GM18508 (cell line): Measurements from ENCODE around the gene B4GALT2.

Experiments used
- ATAC-seq: cut with Tn5 transposase; IDR thresholded peaks from one replicate; pipeline ENCODE4 v1.9.1; 2021; ENCODE audit warnings: moderate number of reproducible peaks; ENCODE audit not compliant: insufficient read depth, unreplicated experiment

Gene B4GALT2

DNA sequence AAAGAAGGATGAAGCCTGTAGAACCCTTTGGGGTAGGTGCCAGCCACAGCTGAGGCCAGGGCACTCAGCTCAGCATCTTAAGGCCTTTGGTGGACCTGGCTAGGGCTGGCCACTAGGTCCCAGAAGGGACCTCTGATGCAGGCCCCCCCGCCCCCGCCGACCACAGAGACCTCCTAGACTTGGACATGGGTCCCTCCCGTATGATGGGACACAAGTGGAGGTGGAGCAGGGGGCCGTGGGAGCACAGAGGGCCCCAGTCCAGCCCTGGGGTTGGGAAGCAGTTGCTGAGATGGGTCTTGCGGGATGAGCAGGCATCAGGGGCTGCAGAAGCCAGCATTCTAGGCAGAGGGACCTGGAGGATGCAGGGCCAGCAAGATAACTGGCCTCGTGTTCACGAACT lies 3.2 kb downstream of the B4GALT2 start:
- ATAC-seq = no peak

DNA sequence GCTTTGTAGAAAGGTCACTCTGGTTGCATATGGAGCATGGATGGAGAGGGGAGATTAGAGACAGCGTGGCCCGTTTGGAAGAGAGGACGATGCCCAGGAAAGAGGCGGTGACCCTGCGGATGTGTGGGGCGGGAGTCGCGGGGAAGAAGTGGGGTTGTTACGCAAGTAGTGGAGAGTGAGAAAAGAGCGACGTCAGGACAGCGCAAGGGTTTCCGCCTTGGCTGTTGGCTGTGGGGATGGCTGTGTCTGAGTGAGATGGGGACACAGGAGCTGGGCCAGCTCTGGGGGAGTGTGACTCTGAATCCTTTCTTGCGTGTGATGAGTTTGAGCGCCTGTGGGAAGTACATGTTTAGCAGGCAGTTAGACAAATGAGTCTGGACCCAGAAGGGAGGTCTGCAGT lies 3.8 kb downstream of the B4GALT2 start:
- no peak for ATAC-seq

DNA sequence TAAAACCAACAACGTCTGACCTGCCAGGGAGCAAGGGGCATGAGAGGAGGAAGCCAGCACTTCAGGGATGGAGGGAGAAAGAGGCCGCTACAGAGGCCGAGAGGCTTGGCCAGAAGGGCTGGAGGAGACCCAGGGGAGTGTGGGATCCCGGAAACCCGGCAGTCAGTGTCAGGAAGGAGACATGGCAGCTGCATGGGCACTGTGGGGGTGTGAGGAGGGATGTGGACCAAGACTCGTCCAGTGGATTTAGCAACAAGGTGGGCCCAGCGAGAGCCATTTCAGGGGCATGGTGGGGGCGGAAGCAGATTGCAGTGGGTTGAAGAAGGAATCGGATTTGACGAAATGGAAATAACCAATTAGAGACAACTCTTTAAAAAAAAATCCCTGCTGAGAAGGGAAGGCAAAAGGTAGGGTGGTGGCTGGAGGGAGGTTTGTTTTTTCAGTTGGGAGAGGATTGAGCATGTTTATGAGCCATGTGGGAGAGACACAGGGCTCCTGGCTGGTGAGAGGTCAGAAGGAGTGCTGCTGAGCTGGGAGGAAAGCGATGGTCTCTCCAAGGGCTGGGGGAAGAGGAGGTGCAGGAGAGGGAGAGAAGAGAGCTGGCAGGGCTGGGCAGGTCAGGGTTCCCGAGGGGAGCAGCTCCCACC lies 4.4 kb downstream of the B4GALT2 start:
- ATAC-seq = no peak

- no peak for ATAC-seq
Measured at GRCh38 chr1:43984855-43985254, 5.8 kb downstream of the B4GALT2 start.

DNA sequence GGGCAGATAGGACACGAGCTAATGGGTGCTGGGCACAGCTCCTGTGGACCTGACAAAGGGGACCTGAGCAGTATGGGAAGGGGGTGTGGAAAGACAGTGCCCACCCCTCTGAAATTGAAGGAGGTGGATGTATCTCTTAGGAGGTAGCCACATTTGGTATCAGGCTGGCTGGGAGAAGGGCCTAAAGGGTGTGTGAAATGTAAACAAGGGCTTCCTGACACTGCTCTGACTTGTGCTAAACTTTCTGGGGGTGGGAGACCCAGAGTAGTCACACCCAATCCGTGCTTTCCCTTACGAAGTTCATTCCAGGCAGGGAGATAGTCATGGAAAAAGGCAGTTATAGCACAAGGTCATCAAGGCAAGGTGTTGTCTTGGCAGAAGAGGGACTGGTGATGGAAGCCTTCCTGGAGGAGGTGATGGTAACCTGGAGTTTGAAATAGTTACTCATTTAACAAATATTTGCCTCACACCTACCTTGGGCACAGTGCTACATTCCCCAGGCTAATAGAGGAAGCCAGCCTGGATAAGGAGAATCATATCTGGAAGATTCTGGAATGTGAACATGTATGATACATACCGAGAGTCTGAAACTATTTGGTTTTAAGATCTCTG lies 7.1 kb downstream of the B4GALT2 start:
- no peak for ATAC-seq

DNA sequence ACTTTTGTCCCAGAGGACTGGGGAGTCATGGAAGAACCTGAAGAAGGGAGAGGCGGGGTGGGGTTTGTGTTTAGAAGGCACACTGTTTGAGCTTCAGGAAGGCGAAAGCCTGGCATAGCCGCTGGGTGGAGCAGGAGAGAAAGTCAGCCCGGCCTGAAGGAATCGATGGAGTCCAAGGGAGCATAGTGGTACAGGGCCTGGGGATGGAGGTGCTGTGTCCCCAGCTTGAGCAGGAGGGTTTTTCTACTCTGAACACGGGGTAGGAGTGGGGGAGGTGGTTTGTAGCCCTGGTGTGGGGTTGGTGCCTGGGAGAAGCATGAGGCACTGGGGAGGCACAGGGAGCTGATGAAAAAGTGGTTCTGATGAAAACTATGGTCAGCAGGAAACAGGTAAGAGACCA lies 7.7 kb downstream of the B4GALT2 start:
- no peak for ATAC-seq

DNA sequence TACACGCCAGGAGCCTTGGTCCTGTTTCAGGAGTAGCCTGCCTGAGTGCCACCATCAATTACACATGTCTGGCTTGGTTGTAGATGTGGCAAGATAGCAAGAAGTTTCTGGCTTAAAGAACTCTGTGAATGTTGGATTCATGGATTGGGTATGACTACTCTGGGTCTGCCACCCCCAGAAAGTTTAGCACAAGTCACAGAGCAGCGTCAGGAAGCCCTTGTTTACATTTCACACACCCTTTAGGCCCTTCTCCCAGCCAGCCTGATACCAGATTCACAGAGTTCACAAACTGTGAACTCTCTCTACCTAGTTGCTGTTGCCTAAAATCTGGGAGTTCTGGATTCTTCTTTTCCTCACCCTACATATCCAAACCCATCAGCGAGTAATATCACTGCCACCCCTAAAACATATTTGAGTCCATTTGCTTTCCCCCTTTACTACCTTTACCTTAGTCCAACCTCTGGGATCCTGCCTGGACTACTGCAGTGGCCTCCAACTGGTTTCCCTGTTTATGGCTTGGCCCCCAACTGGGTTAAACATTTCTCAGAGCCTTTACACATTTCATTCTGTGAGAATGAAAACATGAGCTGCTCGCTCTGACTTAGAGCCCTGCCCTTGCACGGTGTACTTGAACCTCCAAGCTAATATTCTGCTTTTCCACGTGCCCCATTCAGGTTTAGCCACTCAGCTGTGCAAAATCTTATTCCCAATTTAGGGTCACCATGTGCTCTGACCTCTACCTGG lies 8.3 kb downstream of the B4GALT2 start:
- ATAC-seq = no peak

DNA sequence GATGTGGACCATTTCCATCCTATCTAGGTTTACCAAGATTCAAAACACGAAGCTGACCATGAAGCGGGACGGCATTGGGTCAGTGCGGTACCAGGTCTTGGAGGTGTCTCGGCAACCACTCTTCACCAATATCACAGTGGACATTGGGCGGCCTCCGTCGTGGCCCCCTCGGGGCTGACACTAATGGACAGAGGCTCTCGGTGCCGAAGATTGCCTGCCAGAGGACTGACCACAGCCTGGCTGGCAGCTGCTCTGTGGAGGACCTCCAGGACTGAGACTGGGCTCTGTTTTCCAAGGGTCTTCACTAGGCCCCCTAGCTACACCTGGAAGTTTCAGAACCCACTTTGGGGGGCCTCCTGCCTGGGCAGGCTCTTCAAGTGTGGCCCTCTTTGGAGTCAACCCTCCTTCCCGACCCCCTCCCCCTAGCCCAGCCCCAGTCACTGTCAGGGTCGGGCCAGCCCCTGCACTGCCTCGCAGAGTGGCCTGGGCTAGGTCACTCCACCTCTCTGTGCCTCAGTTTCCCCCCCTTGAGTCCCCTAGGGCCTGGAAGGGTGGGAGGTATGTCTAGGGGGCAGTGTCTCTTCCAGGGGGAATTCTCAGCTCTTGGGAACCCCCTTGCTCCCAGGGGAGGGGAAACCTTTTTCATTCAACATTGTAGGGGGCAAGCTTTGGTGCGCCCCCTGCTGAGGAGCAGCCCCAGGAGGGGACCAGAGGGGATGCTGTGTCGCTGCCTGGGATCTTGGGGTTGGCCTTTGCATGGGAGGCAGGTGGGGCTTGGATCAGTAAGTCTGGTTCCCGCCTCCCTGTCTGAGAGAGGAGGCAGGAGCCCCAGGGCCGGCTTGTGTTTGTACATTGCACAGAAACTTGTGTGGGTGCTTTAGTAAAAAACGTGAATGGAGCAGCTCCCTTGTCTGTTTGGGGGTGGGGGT lies 11.5 kb downstream of the B4GALT2 start:
- ATAC-seq = no peak

DNA sequence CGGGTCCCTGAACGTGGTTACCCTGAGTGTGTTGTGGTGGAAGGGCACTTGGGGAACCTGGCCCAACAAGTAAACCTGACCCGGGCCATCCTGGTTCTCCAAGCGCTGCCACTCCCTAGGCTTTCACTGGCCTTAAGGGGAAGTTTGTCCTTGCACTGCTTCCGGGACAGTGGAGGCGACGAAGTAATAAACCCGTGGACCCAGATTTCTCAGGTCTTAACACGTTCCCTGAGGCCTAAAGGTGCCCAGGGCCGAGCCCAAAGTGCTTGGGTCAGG lies 12.1 kb downstream of the B4GALT2 start:
- no peak for ATAC-seq

DNA sequence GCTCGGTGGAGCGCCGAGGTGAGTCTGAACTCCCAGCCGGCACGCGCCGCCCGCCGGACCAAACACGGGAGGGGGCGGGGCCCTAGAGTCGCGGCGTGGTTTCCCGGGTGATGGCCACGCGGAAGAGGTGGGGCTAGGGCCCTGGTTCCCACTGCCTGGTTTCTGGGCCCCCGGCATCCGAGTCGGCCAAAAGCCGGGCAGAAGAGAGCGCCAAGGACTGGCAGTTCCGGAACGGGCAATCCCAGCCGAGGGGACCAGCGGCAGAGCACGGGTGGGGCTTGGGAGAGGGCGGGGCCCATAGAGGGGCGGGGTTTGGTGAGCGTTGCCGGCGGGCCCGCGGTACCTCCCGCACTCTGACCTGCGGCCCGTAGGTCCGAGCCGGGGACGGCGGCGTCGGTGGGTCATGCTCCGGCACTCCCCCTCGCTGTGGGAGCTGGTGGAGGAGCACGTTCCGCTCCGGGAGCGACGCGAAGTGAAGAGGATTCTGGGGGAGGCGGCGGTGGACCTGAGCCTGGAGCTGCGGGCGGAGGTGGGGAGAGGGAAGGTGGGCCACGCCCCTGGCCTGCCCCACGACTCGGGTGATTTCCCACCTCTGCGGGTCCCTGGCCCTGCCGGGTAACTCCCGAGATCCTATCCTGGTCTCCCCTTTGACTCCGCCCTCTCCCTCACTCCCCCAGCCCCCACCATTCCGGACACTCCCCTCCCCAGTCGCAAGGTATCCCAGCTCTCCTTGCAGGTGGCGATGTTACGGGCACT lies 12.6 kb downstream of the B4GALT2 start, which contains the start of gene CCDC24:
Gene CCDC24 (plus strand): TSS at position 124 of the 756 bp plus-strand sequence. CDS start 280 bp downstream, at position 404.
- no peak for ATAC-seq

DNA sequence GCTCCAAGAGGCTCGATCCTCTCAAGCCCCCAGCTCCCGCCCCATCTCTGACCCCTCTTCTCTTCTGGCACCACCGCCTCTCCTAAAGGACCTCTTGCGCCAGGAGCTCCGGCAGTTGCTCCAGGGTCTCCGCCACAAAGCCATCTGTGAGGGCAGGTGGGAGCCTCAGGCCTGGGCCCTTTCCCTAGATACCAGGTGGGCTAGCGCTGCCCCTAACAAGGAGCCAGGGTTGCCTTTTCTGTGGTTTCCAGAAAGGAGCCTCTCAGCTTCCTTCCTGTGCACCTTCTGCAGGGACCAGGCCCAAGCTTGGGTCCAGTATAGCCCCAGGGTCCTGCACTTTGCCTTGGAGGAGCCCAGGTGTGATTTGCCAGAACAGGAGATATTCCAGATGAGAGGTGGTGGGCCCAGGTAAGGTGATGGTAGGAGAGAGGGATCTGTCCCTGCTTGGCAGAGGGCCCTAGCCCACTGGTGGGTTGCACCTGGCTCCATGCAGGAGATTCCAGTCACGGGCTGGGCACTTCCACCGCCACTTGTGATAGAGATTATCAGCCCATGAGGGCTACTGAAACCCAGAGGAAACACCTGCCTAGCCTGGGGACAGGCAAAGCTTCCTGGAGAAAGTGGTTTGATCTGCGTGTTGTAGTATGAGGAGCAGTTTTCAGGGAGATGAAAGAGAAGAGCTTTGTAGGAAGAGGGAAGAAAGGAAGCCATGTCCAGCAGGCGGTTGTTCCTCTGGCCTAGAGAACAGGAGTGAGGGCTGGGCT lies 13.4 kb downstream of the B4GALT2 start:
- ATAC-seq = no peak

GRCh38 chr1:43993206-43993914 lies 14.3 kb downstream of the B4GALT2 start:
- no peak for ATAC-seq

DNA sequence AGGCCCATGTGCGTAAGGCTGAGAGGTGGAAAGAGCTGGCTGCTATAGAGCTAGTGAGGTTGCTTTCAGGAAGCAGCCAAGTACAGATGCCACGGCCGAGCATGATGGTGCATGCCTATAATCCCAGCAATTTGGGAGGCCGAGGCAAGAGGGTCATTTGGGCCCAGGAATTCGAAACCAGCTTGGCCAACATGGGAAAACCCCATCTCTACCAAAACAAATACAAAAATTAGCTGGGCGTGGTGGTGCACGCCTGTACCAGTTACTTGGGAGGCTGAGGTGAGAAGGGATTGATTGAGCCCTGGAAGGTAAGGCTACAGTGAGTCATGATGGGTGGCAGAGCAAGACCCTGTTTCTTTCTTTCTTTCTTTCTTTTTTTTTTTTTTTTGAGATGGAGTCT lies 15.1 kb downstream of the B4GALT2 start:
- ATAC-seq = no peak

GRCh38 chr1:43994794-43995790 lies 16.1 kb downstream of the B4GALT2 start:
- ATAC-seq = no peak

DNA sequence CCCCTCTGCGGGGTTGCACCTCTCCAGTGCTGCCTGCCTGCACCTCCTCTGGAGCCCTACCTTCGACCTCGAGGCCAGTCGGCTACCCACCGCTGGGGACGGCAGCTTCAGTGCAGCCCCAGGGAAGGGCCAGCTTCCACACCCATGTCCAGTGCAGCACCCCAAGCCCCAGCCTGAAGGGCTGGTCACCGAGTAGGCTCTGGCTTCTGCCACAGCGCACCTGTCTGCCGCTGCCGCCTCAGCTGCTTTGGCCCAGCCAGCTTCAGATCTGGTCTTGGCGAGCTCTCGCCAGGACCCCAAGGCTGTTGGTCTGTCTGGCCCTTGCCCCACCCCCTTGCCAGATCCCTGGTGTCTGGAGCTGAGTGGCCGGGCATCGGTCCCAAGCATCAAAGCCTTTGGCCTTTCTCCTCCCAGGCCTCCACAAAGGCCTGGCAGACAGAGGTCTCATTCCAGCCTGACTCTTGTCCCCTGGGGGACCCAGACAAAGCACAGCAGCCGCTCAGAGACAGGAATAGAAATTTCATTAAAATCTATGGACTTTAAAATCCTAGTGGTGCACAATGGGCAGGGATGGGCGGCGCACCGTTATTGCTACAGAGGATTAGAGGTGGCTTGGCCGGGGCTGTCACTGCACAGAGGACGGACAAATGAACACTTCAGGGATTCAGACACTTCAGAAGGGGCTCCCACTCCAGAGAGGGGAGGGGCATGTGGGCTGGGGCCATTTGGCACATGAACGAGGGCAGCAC lies 17.1 kb downstream of the B4GALT2 start:
- no peak for ATAC-seq

DNA sequence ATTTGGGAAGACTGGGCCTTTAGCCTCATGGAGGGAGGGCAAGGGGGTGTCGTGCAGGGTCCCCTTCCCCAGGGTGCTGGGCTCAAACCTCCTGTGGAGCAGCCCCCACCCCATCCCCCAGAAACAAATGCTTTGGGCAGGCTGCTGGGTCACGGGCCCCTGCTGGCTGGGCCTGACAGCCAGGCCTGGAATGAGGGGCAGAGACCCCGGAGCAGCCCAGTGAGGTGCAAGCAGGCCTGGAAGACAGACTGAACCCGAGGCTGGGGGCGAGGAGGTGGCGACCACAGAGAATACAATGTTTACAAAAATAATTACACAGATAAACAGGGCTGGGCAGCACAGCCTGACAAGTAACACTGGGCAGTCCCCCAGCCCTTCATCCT lies 17.7 kb downstream of the B4GALT2 start:
- ATAC-seq = no peak
